ENCODE results near the gene CAPZB.

- TF ChIP-seq CTCF (IDR thresholded peaks at IDR 0.05): no peak
- no peak for TF ChIP-seq SIN3A (IDR thresholded peaks at IDR 0.05; ENCODE audit: borderline replicate concordance, insufficient read depth, low read depth, low read length)
- TF ChIP-seq POLR2AphosphoS5 (IDR thresholded peaks at IDR 0.05; ENCODE audit: low read depth, low read length): no peak
- TF ChIP-seq REST (IDR thresholded peaks at IDR 0.05; ENCODE audit: insufficient read depth in 1 of 2, low read depth in 2 of 2, low read length in 1 of 2): no peak
- TF ChIP-seq TCF7L2 (IDR thresholded peaks at IDR 0.05; ENCODE audit: low read depth, low read length): no peak
These were observed 121.7 kb downstream of the CAPZB start for GRCh38 chr1:19363536-19364152.
